ENCODE data around the gene TRAK2.
"Not testable (repeated sequence)": the region's sequence is repeated elsewhere in the genome, so short reads cannot be mapped to it uniquely, and the experiment has no call there.

TRAK2 gene

GRCh38 chr2:201414099-201415023 is 36.9 kb downstream of the TRAK2 start:
- no peak for DNase-seq

- DNase-seq, result no peak
Observed at GRCh38 chr2:201413552-201413951, 37.7 kb downstream of the TRAK2 start.

GRCh38 chr2:201413143-201413542 is 38.1 kb downstream of the TRAK2 start:
- DNase-seq, result no peak

- no peak for DNase-seq
Observed at GRCh38 chr2:201411421-201411820, 39.8 kb downstream of the TRAK2 start.

GRCh38 chr2:201408931-201409330 is 42.3 kb downstream of the TRAK2 start:
- no peak for DNase-seq

GRCh38 chr2:201407265-201407664 is 44.0 kb downstream of the TRAK2 start:
- DNase-seq, result no peak

GRCh38 chr2:201406077-201406662 is 45.1 kb downstream of the TRAK2 start:
- no peak for DNase-seq

GRCh38 chr2:201404699-201405280 is 46.5 kb downstream of the TRAK2 start:
- no peak for DNase-seq

- no peak for DNase-seq
Observed at GRCh38 chr2:201403880-201404279, 47.4 kb downstream of the TRAK2 start.

- DNase-seq, result no peak
Observed at GRCh38 chr2:201402651-201403562, 48.4 kb downstream of the TRAK2 start.

GRCh38 chr2:201401815-201402214 is 49.4 kb downstream of the TRAK2 start:
- no peak for DNase-seq

GRCh38 chr2:201396595-201396994 is 54.7 kb downstream of the TRAK2 start:
- no peak for DNase-seq

GRCh38 chr2:201383136-201383535 is 68.1 kb downstream of the TRAK2 start:
- DNase-seq, result no peak

GRCh38 chr2:201378496-201379397 is 72.5 kb downstream of the TRAK2 start:
- no peak for DNase-seq

GRCh38 chr2:201377218-201377617 is 74.0 kb downstream of the TRAK2 start:
- DNase-seq, result no peak

GRCh38 chr2:201369775-201370174 is 81.5 kb downstream of the TRAK2 start:
- no peak for DNase-seq

- DNase-seq, result not testable (repeated sequence)
Observed at GRCh38 chr2:201369318-201369717, 81.9 kb downstream of the TRAK2 start.

- no peak for DNase-seq
Observed at GRCh38 chr2:201366146-201366545, 85.1 kb downstream of the TRAK2 start.

GRCh38 chr2:201363857-201364560 is 87.2 kb downstream of the TRAK2 start:
- peak; percentile 47 for DNase-seq

- no peak for DNase-seq
Observed at GRCh38 chr2:201362396-201362795, 88.9 kb downstream of the TRAK2 start.

- no peak for DNase-seq
Observed at GRCh38 chr2:201361078-201361733, 90.1 kb downstream of the TRAK2 start.
